Activated CD4-positive, alpha-beta T cell treated with anti-CD3 and anti-CD28 coated beads for 48 hours (primary cell): Measurements from ENCODE around the gene ZC3H15.
A peak's percentile ranks its signal among the peaks of the same experiment; 100 is the strongest.

ENCODE experiments used
- DNase-seq: peaks from one replicate; pipeline ENCODE4 v3.0.0-alpha.2; 2020

The ZC3H15 gene

GRCh38 chr2:186544255-186544675 lies 58.2 kb downstream of the ZC3H15 start:
- DNase-seq, result no peak

GRCh38 chr2:186546846-186547245 lies 60.8 kb downstream of the ZC3H15 start:
- DNase-seq, result no peak

- DNase-seq, result no peak
Measured at GRCh38 chr2:186551323-186552050, 65.4 kb downstream of the ZC3H15 start.

GRCh38 chr2:186554429-186554828 lies 68.4 kb downstream of the ZC3H15 start:
- no peak for DNase-seq

- peak; percentile 15 for DNase-seq
Measured at GRCh38 chr2:186554850-186555671, 69.0 kb downstream of the ZC3H15 start.

GRCh38 chr2:186558512-186559276 lies 72.6 kb downstream of the ZC3H15 start:
- no peak for DNase-seq
